ENCODE measurements around the gene ATRX. TPM values are rescaled to one million over a fixed set of nuclear protein-coding genes. Genes with fewer than 3 reads are reported as not detected.
"Not testable (repeated sequence)": the region's sequence is repeated elsewhere in the genome, so short reads cannot be mapped to it uniquely, and the experiment has no call there.

ATRX gene
- total RNA-seq, 1 donor from 2014 or later, result 44.6 TPM

DNA sequence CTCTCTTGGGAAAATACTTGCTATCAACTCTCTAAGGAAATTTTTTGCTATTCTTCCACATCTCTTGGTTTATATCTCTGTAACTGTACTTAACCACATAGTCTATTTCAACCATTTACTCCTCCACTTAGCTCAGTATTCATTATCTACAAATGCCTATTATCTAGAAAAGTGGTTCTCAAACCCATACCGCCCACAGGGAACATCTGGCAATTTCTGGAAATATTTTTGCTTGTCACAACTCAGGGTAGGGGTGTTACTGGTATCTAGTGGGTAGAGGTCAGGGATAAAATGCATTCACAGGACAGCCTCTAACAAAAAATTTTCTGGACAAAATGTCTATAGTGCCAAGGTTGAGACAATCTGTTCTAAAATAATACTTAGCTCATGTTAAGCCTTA lies 14.4 kb downstream of the ATRX start:
- TF ChIP-seq, protein P1, sequence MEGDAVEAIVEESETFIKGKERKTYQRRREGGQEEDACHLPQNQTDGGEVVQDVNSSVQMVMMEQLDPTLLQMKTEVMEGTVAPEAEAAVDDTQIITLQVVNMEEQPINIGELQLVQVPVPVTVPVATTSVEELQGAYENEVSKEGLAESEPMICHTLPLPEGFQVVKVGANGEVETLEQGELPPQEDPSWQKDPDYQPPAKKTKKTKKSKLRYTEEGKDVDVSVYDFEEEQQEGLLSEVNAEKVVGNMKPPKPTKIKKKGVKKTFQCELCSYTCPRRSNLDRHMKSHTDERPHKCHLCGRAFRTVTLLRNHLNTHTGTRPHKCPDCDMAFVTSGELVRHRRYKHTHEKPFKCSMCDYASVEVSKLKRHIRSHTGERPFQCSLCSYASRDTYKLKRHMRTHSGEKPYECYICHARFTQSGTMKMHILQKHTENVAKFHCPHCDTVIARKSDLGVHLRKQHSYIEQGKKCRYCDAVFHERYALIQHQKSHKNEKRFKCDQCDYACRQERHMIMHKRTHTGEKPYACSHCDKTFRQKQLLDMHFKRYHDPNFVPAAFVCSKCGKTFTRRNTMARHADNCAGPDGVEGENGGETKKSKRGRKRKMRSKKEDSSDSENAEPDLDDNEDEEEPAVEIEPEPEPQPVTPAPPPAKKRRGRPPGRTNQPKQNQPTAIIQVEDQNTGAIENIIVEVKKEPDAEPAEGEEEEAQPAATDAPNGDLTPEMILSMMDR (IDR thresholded peaks at IDR 0.05; ENCODE audit: insufficient read depth, low read length, poor library complexity, severe bottlenecking), result no peak
- Histone ChIP-seq H3K4me3 (ENCODE audit: low read depth, low read length) (no peak overlapping the region), H3K36me3 (ENCODE audit: control insufficient read depth, insufficient read depth, low read length) (no peaks in the 10 kb centered on the region), H3K27me3 (ENCODE audit: control insufficient read depth, insufficient read depth, low read length) (no peaks in the 10 kb centered on the region)
- no peak for DNase-seq (ENCODE audit: low read depth)

DNA sequence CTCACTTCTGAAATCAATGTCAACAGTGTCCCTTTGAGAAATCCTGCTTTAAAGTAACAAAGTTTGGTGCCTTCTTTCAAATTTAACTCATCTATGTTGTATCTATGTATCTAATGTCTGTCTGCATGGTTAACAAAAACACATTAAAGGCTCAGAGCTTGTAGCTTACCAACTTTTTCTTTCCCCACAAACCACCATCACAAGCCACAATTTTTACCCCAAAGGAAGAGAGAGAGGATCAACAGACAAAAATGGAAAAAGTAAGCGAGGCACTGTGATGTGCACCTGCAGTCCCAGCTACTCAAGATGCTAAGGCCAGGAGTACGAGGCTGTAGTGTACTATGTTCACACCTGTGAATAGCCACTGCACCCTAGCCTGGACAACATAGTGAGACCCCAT lies 17.2 kb downstream of the ATRX start:
- no peaks in the 10 kb centered on the region for H3K36me3 ChIP-seq (ENCODE audit: control insufficient read depth, insufficient read depth, low read length)
- H3K4me3 ChIP-seq (ENCODE audit: low read depth, low read length), result no peak overlapping the region
- TF ChIP-seq, protein P1 (IDR thresholded peaks at IDR 0.05; ENCODE audit: insufficient read depth, low read length, poor library complexity, severe bottlenecking), result no peak
- no peak for DNase-seq (ENCODE audit: low read depth)
- H3K27me3 ChIP-seq (ENCODE audit: control insufficient read depth, insufficient read depth, low read length), result no peaks in the 10 kb centered on the region

- not testable (repeated sequence) for DNase-seq (ENCODE audit: low read depth); H3K4me3 ChIP-seq (ENCODE audit: low read depth, low read length); H3K36me3 ChIP-seq (ENCODE audit: control insufficient read depth, insufficient read depth, low read length); H3K27me3 ChIP-seq (ENCODE audit: control insufficient read depth, insufficient read depth, low read length)
These were observed 19.8 kb downstream of the ATRX start for GRCh38 chrX:77766212-77766611.

GRCh38 chrX:77755561-77755960 lies 30.5 kb downstream of the ATRX start:
- no peak for DNase-seq (ENCODE audit: low read depth)
- no peaks in the 10 kb centered on the region for H3K36me3 ChIP-seq (ENCODE audit: control insufficient read depth, insufficient read depth, low read length)
- H3K27me3 ChIP-seq (ENCODE audit: control insufficient read depth, insufficient read depth, low read length), result no peaks in the 10 kb centered on the region
- no peak overlapping the region for H3K4me3 ChIP-seq (ENCODE audit: low read depth, low read length)
- TF ChIP-seq, protein P1 (IDR thresholded peaks at IDR 0.05; ENCODE audit: insufficient read depth, low read length, poor library complexity, severe bottlenecking), result no peak

GRCh38 chrX:77753942-77754341 lies 32.1 kb downstream of the ATRX start:
- DNase-seq (ENCODE audit: low read depth); H3K27me3 ChIP-seq (ENCODE audit: control insufficient read depth, insufficient read depth, low read length); H3K4me3 ChIP-seq (ENCODE audit: low read depth, low read length); H3K36me3 ChIP-seq (ENCODE audit: control insufficient read depth, insufficient read depth, low read length): not testable (repeated sequence)

DNA sequence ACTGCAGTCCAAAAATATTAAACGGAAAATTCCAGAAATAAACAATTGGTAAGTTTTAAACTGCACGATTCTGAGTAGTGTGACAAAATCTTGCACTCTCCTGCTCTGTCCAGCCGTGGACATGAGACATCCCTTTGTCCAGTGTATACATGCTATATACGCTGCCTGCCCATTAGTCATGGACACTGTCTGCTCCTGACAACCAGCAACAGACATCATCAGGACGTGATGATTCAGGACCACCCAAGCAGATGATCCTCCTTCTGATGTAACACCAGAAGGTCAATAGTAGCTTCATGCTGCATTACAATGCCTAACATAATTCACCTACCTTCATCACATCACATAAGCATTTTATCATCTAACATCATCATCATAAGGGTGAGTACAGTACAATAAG lies 36.3 kb downstream of the ATRX start:
- no peaks in the 10 kb centered on the region for H3K36me3 ChIP-seq (ENCODE audit: control insufficient read depth, insufficient read depth, low read length)
- H3K4me3 ChIP-seq (ENCODE audit: low read depth, low read length), result no peak overlapping the region
- DNase-seq (ENCODE audit: low read depth), result peak; percentile 28
- TF ChIP-seq, protein P1 (IDR thresholded peaks at IDR 0.05; ENCODE audit: insufficient read depth, low read length, poor library complexity, severe bottlenecking), result no peak
- H3K27me3 ChIP-seq (ENCODE audit: control insufficient read depth, insufficient read depth, low read length), result no peaks in the 10 kb centered on the region

- H3K27me3 ChIP-seq (ENCODE audit: control insufficient read depth, insufficient read depth, low read length), result no peaks in the 10 kb centered on the region
- TF ChIP-seq, protein P1 (IDR thresholded peaks at IDR 0.05; ENCODE audit: insufficient read depth, low read length, poor library complexity, severe bottlenecking), result no peak
- H3K36me3 ChIP-seq (ENCODE audit: control insufficient read depth, insufficient read depth, low read length), result no peaks in the 10 kb centered on the region
- DNase-seq (ENCODE audit: low read depth), result no peak
- no peak overlapping the region for H3K4me3 ChIP-seq (ENCODE audit: low read depth, low read length)
These were observed 42.3 kb downstream of the ATRX start for GRCh38 chrX:77743720-77744119.

Data from kidney epithelial cell (primary cell).